Epithelial cell of umbilical artery (primary cell): ENCODE data around the gene KRT34. TPM values are rescaled to one million over a fixed set of nuclear protein-coding genes. Genes with fewer than 3 reads are reported as not detected.

Experiments
- total RNA-seq: library from RNA; depleted of rRNA; stranded (reverse); fragments of >200 nt; gene quantifications from 2 replicates; pipeline ENCODE4 v1.2.3, GENCODE V29; 2014

The KRT34 gene
- 0.91 TPM in 1 of 2 replicates, not detected in the other for total RNA-seq

DNA sequence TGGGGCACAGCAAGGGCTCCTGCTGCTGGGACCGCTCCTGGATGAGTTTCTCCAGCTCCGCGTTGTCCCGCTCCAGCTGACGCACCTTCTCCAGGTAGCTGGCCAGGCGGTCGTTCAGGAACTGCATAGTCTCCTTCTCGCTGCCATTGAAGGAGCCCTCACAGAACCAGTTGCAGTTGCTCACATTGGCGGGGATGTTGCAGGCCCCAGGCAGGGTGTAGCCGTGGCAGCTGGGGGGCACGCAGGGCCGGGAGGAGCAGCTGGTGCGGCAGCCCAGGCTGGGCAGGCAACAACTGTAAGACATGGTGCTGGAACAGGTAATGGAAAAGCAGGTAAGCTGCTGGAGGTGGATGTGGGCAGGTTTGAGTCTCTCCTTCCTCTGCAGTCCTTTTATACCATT, at the start of gene KRT34:
TSS of gene KRT34 (minus strand) at position 364 of the 400 bp plus-strand sequence. CDS start at position 304, 60 bp downstream.

DNA sequence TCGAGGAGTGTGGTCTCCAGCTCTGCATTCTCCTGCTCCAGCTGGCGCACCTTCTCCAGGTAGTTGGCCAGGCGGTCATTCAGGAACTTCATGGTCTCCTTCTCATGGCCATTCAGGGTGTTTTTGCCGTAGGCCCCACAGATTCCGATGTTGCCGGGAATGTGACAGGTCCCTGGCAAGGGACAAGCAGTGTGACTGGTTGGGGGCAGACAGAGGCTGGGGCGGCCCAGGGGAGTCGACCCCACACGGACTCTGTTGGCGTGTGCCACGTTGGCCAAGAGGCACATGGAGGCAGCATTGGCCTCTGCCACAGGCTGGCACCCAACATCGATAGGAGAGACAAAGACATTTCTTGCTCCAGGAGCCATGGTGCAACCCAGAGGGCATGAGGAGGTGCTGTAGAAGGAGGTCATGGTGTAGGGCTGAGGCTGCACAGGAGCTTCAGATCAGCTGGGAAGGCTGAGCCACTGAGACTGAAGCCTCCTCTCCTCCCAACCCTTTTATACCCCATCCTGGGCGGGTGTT, 42.1 kb upstream of the KRT34 start, which contains the start of gene KRT37:
TSS of gene KRT37 (minus strand) at position 475 of the 525 bp plus-strand sequence. CDS start at position 413, 62 bp downstream.

GRCh38 chr17:41396996-41397660, 15.0 kb upstream of the KRT34 start, which contains the start of gene KRT31:
Gene KRT31 (minus strand): TSS chr17:41397608. CDS start chr17:41397539, 69 bp downstream.

DNA sequence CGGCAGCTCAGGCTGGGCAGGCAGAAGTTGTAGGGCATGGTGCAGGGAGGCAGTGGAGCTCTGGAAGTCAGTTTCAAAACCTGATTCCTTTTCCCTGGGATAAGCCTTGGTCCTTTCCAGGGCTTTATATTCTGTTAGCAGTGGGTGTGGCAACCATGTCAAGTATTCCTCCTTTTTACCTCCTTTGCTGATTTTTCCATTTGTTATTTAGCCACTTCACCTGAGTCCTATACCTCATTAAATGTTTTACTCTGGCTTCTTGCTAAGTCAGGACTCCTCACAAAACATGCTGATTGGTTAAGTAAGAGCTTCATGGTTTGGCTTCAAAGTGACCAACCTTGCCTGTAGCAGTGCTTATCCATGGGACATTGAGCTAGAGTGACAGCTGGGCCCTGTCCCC, 12.4 kb downstream of the KRT34 start, which contains the start of gene KRT33B:
TSS of gene KRT33B (minus strand) at position 101 of the 400 bp plus-strand sequence. CDS start at position 38, 63 bp downstream.

GRCh38 chr17:41350381-41350878, 31.7 kb downstream of the KRT34 start, which contains the start of gene KRT33A:
Gene KRT33A (minus strand): TSS chr17:41350828. CDS start chr17:41350767, 61 bp downstream.

Other genes with a start within 250 kb of the KRT34 start
- gene KRTAP4-6, start 241.8 kb downstream of the KRT34 start, total RNA-seq = not detected in 2 replicates
- not detected in 2 replicates for gene KRTAP4-5, start 232.5 kb downstream of the KRT34 start, total RNA-seq
- gene KRTAP4-4, start 221.6 kb downstream of the KRT34 start, total RNA-seq = not detected in 2 replicates
- not detected in 2 replicates for gene KRTAP4-3, start 214.1 kb downstream of the KRT34 start, total RNA-seq
- not detected in 2 replicates for gene KRTAP4-2, start 204.1 kb downstream of the KRT34 start, total RNA-seq
- gene KRTAP4-1, start 197.4 kb downstream of the KRT34 start, total RNA-seq = not detected in 2 replicates
- gene KRTAP9-1, start 192.4 kb downstream of the KRT34 start, total RNA-seq = not detected in 2 replicates
- not detected in 2 replicates for gene KRTAP9-2, start 155.7 kb downstream of the KRT34 start, total RNA-seq
- not detected in 2 replicates for gene KRTAP9-3, start 149.9 kb downstream of the KRT34 start, total RNA-seq
- not detected in 2 replicates for gene KRTAP9-8, start 144.3 kb downstream of the KRT34 start, total RNA-seq
- gene KRTAP9-4, start 132.6 kb downstream of the KRT34 start, total RNA-seq = not detected in 2 replicates
- not detected in 2 replicates for gene KRTAP9-9, start 126.9 kb downstream of the KRT34 start, total RNA-seq
- not detected in 2 replicates for gene KRTAP9-6, start 116.9 kb downstream of the KRT34 start, total RNA-seq
- not detected in 2 replicates for gene KRTAP9-7, start 106.6 kb downstream of the KRT34 start, total RNA-seq
- gene KRTAP29-1, start 79.5 kb downstream of the KRT34 start, total RNA-seq = not detected in 2 replicates
- not detected in 2 replicates for gene KRTAP16-1, start 73.0 kb downstream of the KRT34 start, total RNA-seq
- not detected in 2 replicates for gene KRTAP17-1, start 66.6 kb downstream of the KRT34 start, total RNA-seq
- not detected in 2 replicates for gene KRT33A, start 31.5 kb downstream of the KRT34 start, total RNA-seq
- gene KRT33B, start 12.5 kb downstream of the KRT34 start, total RNA-seq = not detected in 2 replicates
- not detected in 2 replicates for gene KRT31, start 15.3 kb upstream of the KRT34 start, total RNA-seq
- not detected in 2 replicates for gene KRT37, start 42.3 kb upstream of the KRT34 start, total RNA-seq
- not detected in 2 replicates for gene KRT38, start 58.7 kb upstream of the KRT34 start, total RNA-seq
- gene KRT32, start 85.1 kb upstream of the KRT34 start, total RNA-seq = not detected in 2 replicates
- not detected in 2 replicates for gene KRT35, start 98.8 kb upstream of the KRT34 start, total RNA-seq
- gene KRT36, start 107.6 kb upstream of the KRT34 start, total RNA-seq = not detected in 2 replicates
- gene KRT13, start 123.3 kb upstream of the KRT34 start, total RNA-seq = not detected in 2 replicates
- gene KRT15, start 136.6 kb upstream of the KRT34 start, total RNA-seq = 0.65 and 1.1 TPM in 2 replicates
- 23.1 and 78.7 TPM in 2 replicates for gene KRT19, start 146.0 kb upstream of the KRT34 start, total RNA-seq
- gene KRT9, start 189.8 kb upstream of the KRT34 start, total RNA-seq = not detected in 2 replicates
- gene KRT14, start 204.6 kb upstream of the KRT34 start, total RNA-seq = not detected in 2 replicates
- 0.30 TPM in 1 of 2 replicates, not detected in the other for gene KRT16, start 230.5 kb upstream of the KRT34 start, total RNA-seq
- 0.32 and 0.61 TPM in 2 replicates for gene KRT17, start 242.3 kb upstream of the KRT34 start, total RNA-seq